ENCODE measurements around the gene UBR4. TPM values are rescaled to one million over a fixed set of nuclear protein-coding genes. Genes with fewer than 3 reads are reported as not detected.

Gene UBR4
- total RNA-seq, 1 donor from 2014 or later: 69.7 TPM

- FAIRE-seq (no peak), DNase-seq (ENCODE audit: low spot score in 2 of 2) (no peak)
Observed at GRCh38 chr1:19042675-19043578, 167.1 kb downstream of the UBR4 start.

- DNase-seq (ENCODE audit: low spot score in 2 of 2): no peak
- FAIRE-seq: no peak
Observed at GRCh38 chr1:19040010-19040680, 169.9 kb downstream of the UBR4 start.

- FAIRE-seq (no peak), DNase-seq (ENCODE audit: low spot score in 2 of 2) (no peak)
Observed at GRCh38 chr1:19038732-19039131, 171.3 kb downstream of the UBR4 start.

GRCh38 chr1:19038096-19038495, 172.0 kb downstream of the UBR4 start:
- DNase-seq (ENCODE audit: low spot score in 2 of 2) (no peak), FAIRE-seq (no peak)

GRCh38 chr1:19037659-19038058, 172.4 kb downstream of the UBR4 start:
- DNase-seq (ENCODE audit: low spot score in 2 of 2): no peak
- FAIRE-seq: no peak

GRCh38 chr1:19036813-19037605, 173.1 kb downstream of the UBR4 start:
- DNase-seq (ENCODE audit: low spot score in 2 of 2) (no peak), FAIRE-seq (no peak)

GRCh38 chr1:19036041-19036812, 173.8 kb downstream of the UBR4 start:
- DNase-seq (ENCODE audit: low spot score in 2 of 2) (no peak), FAIRE-seq (no peak)

GRCh38 chr1:19035377-19036040, 174.6 kb downstream of the UBR4 start:
- no peak for DNase-seq (ENCODE audit: low spot score in 2 of 2)
- FAIRE-seq: no peak

GRCh38 chr1:19034721-19035120, 175.3 kb downstream of the UBR4 start:
- DNase-seq (ENCODE audit: low spot score in 2 of 2) (no peak), FAIRE-seq (no peak)

- DNase-seq (ENCODE audit: low spot score in 2 of 2): no peak
- no peak for FAIRE-seq
Observed at GRCh38 chr1:19033926-19034680, 176.0 kb downstream of the UBR4 start.

- FAIRE-seq: no peak
- no peak for DNase-seq (ENCODE audit: low spot score in 2 of 2)
Observed at GRCh38 chr1:19033515-19033839, 176.6 kb downstream of the UBR4 start.

GRCh38 chr1:19032701-19033514, 177.2 kb downstream of the UBR4 start:
- no peak for FAIRE-seq

GRCh38 chr1:19032413-19032695, 177.7 kb downstream of the UBR4 start:
- FAIRE-seq: no peak
- DNase-seq (ENCODE audit: low spot score in 2 of 2): no peak

More at GRCh38 chr1:19032701-19033514, 177.2 kb downstream of the UBR4 start:
- DNase-seq (ENCODE audit: low spot score in 2 of 2): no peak

GRCh38 chr1:19029191-19030085, 180.6 kb downstream of the UBR4 start:
- FAIRE-seq (no peak), DNase-seq (ENCODE audit: low spot score in 2 of 2) (no peak)

- DNase-seq (ENCODE audit: low spot score in 2 of 2): no peak
- FAIRE-seq: no peak
Observed at GRCh38 chr1:19028546-19029129, 181.4 kb downstream of the UBR4 start.

GRCh38 chr1:19028110-19028509, 182.0 kb downstream of the UBR4 start:
- DNase-seq (ENCODE audit: low spot score in 2 of 2): no peak
- no peak for FAIRE-seq

All from frontal cortex (tissue), 4 donors.